ENCODE measurements around the gene DNAJC3. TPM values are rescaled to one million over a fixed set of nuclear protein-coding genes. Genes with fewer than 3 reads are reported as not detected.

Gene DNAJC3, protein sequence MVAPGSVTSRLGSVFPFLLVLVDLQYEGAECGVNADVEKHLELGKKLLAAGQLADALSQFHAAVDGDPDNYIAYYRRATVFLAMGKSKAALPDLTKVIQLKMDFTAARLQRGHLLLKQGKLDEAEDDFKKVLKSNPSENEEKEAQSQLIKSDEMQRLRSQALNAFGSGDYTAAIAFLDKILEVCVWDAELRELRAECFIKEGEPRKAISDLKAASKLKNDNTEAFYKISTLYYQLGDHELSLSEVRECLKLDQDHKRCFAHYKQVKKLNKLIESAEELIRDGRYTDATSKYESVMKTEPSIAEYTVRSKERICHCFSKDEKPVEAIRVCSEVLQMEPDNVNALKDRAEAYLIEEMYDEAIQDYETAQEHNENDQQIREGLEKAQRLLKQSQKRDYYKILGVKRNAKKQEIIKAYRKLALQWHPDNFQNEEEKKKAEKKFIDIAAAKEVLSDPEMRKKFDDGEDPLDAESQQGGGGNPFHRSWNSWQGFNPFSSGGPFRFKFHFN
- 40.9 TPM for total RNA-seq

DNA sequence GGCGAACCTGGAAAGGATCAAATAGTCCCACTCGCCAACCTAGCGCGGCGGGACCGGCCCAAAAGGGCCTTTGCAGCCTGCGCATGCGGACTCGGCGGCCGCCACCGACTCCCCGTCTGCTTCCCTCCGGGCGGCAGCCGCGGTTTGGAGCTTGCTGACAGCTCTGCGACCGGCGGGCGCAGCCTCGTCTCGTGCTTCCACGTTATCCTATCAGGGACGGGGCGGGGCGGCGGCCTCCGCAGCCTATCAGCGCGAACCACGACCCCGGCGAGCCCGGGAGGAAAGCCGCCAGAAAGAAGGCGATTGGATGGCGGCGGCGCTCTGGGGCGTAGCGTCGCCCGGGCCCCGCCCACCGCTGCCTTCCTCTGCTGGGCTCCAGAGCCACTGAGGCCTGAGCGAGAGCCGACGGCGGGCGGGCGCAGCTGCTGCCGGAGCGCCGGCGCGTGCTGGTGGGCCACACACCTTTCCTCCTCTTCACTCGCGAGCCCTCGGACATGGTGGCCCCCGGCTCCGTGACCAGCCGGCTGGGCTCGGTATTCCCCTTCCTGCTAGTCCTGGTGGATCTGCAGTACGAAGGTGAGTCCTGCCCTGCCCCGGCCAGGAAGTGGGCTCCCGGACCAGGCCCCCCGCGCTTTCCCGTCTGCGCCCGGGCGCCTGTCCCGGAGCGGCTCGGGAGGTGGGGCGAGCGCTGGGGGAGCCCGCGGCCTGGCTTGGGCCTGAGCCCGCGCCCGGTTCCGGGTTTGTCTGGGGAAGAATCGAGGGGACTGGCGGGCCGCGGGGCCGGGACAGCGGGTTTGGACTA lies at the start of gene DNAJC3:
DNAJC3 (plus strand) TSS at position 378 of the 802 bp plus-strand sequence; CDS start at position 495, 117 bp downstream.

DNA sequence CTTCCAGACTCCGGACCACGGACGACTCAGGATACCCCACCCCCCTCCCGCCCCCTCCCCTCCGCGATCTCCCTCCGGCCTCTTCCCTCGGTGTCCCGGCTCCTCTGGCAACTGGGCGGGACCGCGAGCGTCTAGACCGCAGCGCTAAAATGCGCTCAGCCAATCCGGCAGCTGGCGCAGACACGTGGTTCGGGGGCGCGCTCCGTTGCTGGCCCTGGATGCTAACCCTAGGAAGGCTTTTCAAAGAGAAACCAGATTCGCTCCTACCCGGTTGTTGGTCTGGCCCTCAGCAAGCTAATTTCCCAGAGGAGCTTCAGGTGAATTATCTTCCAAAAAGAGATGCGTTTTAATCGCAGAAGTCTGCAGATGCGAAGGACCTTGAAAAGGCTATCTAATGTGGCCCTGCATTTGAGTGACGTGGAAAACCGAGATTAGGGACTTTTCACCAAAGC lies 32.3 kb upstream of the DNAJC3 start, which contains the start of gene DZIP1:
DZIP1 (minus strand) TSS at position 106 of the 452 bp plus-strand sequence. CDS start 2,677 bp downstream, outside the sequence.

Small RNA genes lying within 50 kb of the gene (small RNA-seq; reads per million reads assigned to genes)
- not detected for gene HMGN1P24 (ENCODE audit: low replicate concordance)

Other genes starting within 250 kb of the DNAJC3 start
- gene CLDN10, start 124.4 kb upstream of the DNAJC3 start, total RNA-seq, result 94.9 TPM
- gene DZIP1, start 32.4 kb upstream of the DNAJC3 start, total RNA-seq, result 47.5 TPM

All from metanephros (tissue), 2 donors.